H1 (cell line): ENCODE results near the gene PTH1R.

ENCODE experiments used
- CBX5 ChIP-seq: fragments of 300-800, 300-1000 bp; sonication (generic); IDR thresholded peaks from 2 replicates; pipeline ENCODE4 v1.7.1; 2016; ENCODE audit warnings: antibody characterized with exemption, low read length, low read depth
- CBX8 ChIP-seq: fragments of 300-800, 300-1000 bp; sonication (generic); IDR thresholded peaks from 2 replicates; pipeline ENCODE4 v1.7.1; 2016; ENCODE audit warnings: low read depth, low read length, borderline replicate concordance
- EP300 ChIP-seq, 2 experiments: IDR thresholded peaks; 1 replicate in 1 of 2; 2 replicates in 1 of 2; pipeline ENCODE4 v1.6.1; 2011 to 2012; ENCODE audit warnings: low read depth in 2 of 2, low read length in 2 of 2, mild to moderate bottlenecking in 2 of 2, borderline replicate concordance in 1 of 2, inconsistent platforms in 1 of 2, moderate library complexity in 1 of 2
- EZH2 ChIP-seq: fragments of 200-600 bp; sonication (generic); IDR thresholded peaks from 2 replicates; pipeline ENCODE4 v1.7.1; 2012; ENCODE audit warnings: low read depth, mild to moderate bottlenecking, moderate library complexity, low read length, inconsistent platforms; ENCODE audit not compliant: severe bottlenecking
- GABPA ChIP-seq: IDR thresholded peaks from 2 replicates; pipeline ENCODE4 v1.6.1; 2011; ENCODE audit warnings: mild to moderate bottlenecking, low read length, moderate library complexity, borderline replicate concordance; ENCODE audit not compliant: insufficient read depth
- HDAC2 ChIP-seq, 2 experiments: fragments of 300-600 bp in 1 of 2; sonication (generic) in 1 of 2; IDR thresholded peaks; 2 replicates each; pipeline ENCODE4 v1.6.1; 2011 to 2012; ENCODE audit warnings: low read depth in 2 of 2, low read length in 2 of 2, mild to moderate bottlenecking in 2 of 2, moderate library complexity in 2 of 2, borderline replicate concordance in 1 of 2, inconsistent platforms in 1 of 2
- MAX ChIP-seq: IDR thresholded peaks from 2 replicates; pipeline ENCODE4 v1.6.1; 2012; ENCODE audit warnings: inconsistent platforms
- POLR2A ChIP-seq, 2 experiments: IDR thresholded peaks; 1 replicate in 1 of 2; 2 replicates in 1 of 2; pipeline ENCODE4 v1.6.1; 2011; ENCODE audit warnings: low read depth in 2 of 2, low read length in 2 of 2, mild to moderate bottlenecking in 2 of 2; ENCODE audit errors: control extremely low read depth in 1 of 2
- POLR2AphosphoS5 ChIP-seq: IDR thresholded peaks from 2 replicates; pipeline ENCODE4 v1.6.1; 2011; ENCODE audit warnings: low read depth, low read length
- RAD21 ChIP-seq, 2 experiments: IDR thresholded peaks in 1 of 2; conservative IDR thresholded peaks in 1 of 2; 2 replicates each; pipeline ENCODE4 v1.6.1; 2011; ENCODE audit warnings: low read depth in 2 of 2, low read length in 2 of 2, improper control_type of control experiment in 1 of 2, inconsistent platforms in 1 of 2, mild to moderate bottlenecking in 1 of 2, moderate library complexity in 1 of 2
- SIN3A ChIP-seq, 2 experiments: IDR thresholded peaks in 1 of 2; conservative IDR thresholded peaks in 1 of 2; 2 replicates each; pipeline ENCODE4 v1.6.1; 2011 to 2012; ENCODE audit warnings: low read length in 2 of 2, improper control_type of control experiment in 1 of 2, low read depth in 1 of 2, mild to moderate bottlenecking in 1 of 2
- TAF1 ChIP-seq: IDR thresholded peaks from 2 replicates; pipeline ENCODE4 v1.6.1; 2011; ENCODE audit warnings: mild to moderate bottlenecking, low read depth, low read length
- USF2 ChIP-seq: IDR thresholded peaks from 2 replicates; pipeline ENCODE4 v1.6.1; 2011; ENCODE audit warnings: low read length, improper control_type of control experiment
- TF ChIP-seq, protein P1 (sequence below), 3 experiments: IDR thresholded peaks; 1 replicate in 2 of 3; 2 replicates in 1 of 3; pipeline versions ENCODE4 v1.5.1 to v1.6.1; 2011; ENCODE audit warnings: low read length in 3 of 3, mild to moderate bottlenecking in 3 of 3, inconsistent platforms in 2 of 3, low read depth in 1 of 3, moderate library complexity in 1 of 3; ENCODE audit not compliant: insufficient read depth in 1 of 3; ENCODE audit errors: control extremely low read depth in 1 of 3

- TF ChIP-seq MAX, result no peak
- TF ChIP-seq, protein P1, sequence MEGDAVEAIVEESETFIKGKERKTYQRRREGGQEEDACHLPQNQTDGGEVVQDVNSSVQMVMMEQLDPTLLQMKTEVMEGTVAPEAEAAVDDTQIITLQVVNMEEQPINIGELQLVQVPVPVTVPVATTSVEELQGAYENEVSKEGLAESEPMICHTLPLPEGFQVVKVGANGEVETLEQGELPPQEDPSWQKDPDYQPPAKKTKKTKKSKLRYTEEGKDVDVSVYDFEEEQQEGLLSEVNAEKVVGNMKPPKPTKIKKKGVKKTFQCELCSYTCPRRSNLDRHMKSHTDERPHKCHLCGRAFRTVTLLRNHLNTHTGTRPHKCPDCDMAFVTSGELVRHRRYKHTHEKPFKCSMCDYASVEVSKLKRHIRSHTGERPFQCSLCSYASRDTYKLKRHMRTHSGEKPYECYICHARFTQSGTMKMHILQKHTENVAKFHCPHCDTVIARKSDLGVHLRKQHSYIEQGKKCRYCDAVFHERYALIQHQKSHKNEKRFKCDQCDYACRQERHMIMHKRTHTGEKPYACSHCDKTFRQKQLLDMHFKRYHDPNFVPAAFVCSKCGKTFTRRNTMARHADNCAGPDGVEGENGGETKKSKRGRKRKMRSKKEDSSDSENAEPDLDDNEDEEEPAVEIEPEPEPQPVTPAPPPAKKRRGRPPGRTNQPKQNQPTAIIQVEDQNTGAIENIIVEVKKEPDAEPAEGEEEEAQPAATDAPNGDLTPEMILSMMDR (IDR thresholded peaks at IDR 0.05; ENCODE audit: control extremely low read depth in 1 of 3, insufficient read depth in 1 of 3, low read depth in 1 of 3, low read length in 3 of 3), result no peak
- TF ChIP-seq SIN3A (conservative IDR thresholded peaks at IDR 0.05 in 1 of 2, IDR thresholded peaks at IDR 0.05 in 1 of 2; ENCODE audit: low read depth in 1 of 2, low read length in 2 of 2), result no peak
- no peak for TF ChIP-seq CBX8
- TF ChIP-seq USF2, result no peak
- TF ChIP-seq RAD21 (IDR thresholded peaks at IDR 0.05 in 1 of 2, conservative IDR thresholded peaks at IDR 0.05 in 1 of 2; ENCODE audit: low read depth in 2 of 2, low read length in 2 of 2), result no peak
- TF ChIP-seq EZH2, result no peak
- TF ChIP-seq EP300 (IDR thresholded peaks at IDR 0.05; ENCODE audit: borderline replicate concordance in 1 of 2, low read depth in 2 of 2, low read length in 2 of 2), result no peak
- TF ChIP-seq TAF1, result no peak
- TF ChIP-seq CBX5, result no peak
- no peak for TF ChIP-seq GABPA
- TF ChIP-seq POLR2AphosphoS5, result no peak
- no peak for TF ChIP-seq HDAC2 (IDR thresholded peaks at IDR 0.05; ENCODE audit: borderline replicate concordance in 1 of 2, low read depth in 2 of 2, low read length in 2 of 2)
- TF ChIP-seq POLR2A (IDR thresholded peaks at IDR 0.05; ENCODE audit: control extremely low read depth in 1 of 2, low read depth in 2 of 2, low read length in 2 of 2), result no peak
Observed at GRCh38 chr3:46865546-46865945, 12.0 kb upstream of the PTH1R start.
